Measurements from ENCODE around the gene SCAF1.

DNA sequence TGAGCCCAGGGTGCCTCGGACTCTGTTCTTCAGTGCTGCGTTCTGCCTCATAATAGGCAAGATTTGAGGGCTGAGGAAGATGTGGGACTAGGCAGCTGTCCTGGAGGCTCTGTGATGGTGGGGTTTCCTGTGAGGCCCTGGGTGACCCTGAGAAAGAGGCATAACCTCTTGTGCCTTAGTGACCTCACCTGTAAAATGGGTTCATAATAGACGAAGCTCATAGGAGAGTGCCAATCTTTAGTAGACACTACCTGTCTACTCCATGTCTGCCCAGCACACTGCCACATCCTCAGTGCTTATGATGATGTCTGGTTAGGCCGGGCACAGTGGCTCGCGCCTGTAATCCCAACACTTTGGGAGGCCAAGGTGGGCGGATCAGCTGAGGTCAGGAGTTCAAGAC is 25.5 kb upstream of the SCAF1 start:
- TF ChIP-seq, protein P1, sequence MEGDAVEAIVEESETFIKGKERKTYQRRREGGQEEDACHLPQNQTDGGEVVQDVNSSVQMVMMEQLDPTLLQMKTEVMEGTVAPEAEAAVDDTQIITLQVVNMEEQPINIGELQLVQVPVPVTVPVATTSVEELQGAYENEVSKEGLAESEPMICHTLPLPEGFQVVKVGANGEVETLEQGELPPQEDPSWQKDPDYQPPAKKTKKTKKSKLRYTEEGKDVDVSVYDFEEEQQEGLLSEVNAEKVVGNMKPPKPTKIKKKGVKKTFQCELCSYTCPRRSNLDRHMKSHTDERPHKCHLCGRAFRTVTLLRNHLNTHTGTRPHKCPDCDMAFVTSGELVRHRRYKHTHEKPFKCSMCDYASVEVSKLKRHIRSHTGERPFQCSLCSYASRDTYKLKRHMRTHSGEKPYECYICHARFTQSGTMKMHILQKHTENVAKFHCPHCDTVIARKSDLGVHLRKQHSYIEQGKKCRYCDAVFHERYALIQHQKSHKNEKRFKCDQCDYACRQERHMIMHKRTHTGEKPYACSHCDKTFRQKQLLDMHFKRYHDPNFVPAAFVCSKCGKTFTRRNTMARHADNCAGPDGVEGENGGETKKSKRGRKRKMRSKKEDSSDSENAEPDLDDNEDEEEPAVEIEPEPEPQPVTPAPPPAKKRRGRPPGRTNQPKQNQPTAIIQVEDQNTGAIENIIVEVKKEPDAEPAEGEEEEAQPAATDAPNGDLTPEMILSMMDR (IDR thresholded peaks at IDR 0.05), result no peak
- TF ChIP-seq POLR2A (IDR thresholded peaks at IDR 0.05), result no peak
